HCEC 1CT (cell line): Measurements from ENCODE around the gene ERN1.
"Not testable (repeated sequence)": the region's sequence is repeated elsewhere in the genome, so short reads cannot be mapped to it uniquely, and the experiment has no call there.

Experiments used
- DNase-seq: peaks from one replicate; pipeline ENCODE4 v3.0.0-alpha.2; 2017

The ERN1 gene

DNA sequence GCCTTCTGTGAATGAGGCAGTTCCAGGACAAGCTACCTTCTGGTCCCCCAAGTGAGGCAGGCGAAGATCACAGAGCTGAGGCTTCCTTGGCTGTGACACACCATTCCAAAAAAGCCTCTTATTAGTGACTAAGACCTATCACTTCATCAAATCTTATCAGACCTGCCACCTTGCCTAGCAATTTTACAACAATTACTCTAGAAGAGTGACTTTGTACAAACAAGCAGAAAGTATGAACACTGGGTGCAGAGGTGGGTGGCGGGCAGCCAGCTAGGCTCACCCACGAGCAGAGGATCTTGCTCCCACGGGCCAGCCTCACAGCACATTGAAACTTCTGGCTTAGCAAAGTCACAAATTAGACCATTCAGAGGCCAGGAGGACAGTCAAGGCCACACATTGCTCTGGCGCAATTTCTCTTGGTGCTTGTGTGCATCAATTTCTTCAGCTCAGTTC, 107.3 kb downstream of the ERN1 start:
- DNase-seq, result no peak

DNA sequence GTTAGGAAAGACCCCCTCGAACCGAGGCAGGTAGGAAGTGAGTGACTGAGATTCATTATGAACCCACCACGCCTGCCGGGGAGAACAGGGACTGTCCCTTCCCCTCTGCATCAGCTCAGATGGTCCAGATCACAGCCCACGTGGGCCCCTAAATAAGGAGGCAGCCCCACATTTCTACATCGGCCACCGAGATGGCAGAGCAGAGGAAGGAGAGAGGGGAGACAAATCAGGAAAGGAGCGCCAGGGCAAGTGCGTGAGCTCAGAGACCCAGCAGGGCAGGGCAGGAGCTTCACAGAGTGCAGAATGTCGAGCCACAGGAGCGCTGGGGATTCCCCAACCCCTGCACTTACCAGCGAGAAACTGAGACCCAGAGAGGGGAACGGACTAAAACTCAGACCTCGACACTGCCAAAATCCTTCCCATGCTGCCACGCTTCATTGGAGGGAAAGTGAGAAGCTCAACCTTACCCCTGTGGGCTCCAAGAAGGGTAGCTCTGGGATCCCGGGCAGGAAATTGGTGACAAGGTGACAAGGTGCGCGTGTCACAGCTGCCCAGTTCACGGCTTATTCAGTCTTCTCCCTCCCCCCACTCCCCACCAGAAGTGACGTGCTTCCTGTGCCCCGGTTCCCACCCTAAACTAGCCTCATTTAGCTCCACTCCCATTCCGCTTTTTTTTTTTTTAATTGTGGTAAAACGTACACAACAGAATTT, 109.7 kb downstream of the ERN1 start, which contains the start of gene ICAM2:
ICAM2 (minus strand) TSS at position 578 of the 711 bp plus-strand sequence. CDS start 13,942 bp downstream, outside the sequence.
- DNase-seq, result no peak

DNA sequence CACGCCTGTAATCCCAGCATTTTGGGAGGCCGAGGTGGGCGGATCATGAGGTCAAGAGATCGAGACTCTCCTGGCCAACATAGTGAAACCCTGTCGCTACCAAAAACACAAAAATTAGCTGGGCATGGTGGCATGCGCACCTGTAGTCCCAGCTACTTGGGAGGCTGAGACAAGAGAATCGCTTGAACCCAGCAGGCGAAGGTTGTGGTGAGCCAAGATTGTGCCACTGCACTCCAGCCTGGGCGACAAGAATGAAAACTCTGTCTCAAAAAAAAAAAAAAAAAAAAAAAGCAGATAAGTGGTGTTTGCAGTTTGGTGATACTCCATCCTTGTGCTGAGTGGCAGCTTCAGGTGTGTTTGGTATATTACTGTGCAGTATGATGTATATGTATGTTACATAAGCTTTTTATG, 110.4 kb downstream of the ERN1 start:
- DNase-seq, result not testable (repeated sequence)

DNA sequence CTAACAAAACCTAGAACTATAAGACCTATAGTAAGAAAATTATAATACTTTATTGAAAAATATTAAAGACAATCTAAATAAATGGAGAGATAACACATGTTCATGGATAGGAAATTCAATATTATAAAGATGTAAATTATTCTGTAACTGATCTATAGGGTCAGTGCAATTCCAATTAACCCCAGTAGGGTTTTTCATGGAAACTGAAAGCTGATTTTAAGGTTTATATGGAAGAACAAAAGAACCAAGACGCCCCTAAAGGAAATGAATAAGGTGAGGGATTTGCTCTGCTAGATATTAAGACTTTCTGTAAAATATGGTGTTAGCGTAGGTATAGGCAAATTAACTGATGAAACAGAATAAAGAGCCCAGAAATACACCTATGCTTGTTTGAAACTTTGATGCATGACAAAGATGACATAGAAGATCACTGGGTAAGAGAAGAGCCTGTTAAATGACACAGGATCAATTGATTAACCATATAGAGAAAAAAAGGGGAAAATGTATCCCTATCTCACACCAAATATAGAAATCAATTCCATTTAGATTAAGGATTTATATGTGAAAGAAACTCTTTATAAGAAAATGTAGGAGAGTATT, 112.5 kb downstream of the ERN1 start:
- no peak for DNase-seq

DNA sequence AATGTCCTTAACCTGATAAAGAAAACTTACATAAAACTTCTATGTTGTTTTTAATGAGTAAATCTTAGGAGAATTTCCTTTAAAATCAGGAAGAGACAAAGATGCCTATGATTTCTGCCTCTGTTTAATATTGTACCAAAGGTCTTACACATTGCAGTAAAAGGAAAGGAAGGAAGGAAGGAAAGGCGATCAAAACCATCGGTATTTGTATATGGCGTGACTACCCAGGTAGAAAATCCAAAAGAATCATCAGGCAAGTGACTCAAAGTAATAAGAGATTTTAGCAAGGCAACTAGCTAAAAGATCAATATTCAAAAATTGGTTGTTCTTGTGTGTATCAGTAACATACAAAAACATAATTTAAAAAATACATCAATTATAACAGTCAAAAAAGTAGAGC, 113.0 kb downstream of the ERN1 start:
- DNase-seq, result no peak

DNA sequence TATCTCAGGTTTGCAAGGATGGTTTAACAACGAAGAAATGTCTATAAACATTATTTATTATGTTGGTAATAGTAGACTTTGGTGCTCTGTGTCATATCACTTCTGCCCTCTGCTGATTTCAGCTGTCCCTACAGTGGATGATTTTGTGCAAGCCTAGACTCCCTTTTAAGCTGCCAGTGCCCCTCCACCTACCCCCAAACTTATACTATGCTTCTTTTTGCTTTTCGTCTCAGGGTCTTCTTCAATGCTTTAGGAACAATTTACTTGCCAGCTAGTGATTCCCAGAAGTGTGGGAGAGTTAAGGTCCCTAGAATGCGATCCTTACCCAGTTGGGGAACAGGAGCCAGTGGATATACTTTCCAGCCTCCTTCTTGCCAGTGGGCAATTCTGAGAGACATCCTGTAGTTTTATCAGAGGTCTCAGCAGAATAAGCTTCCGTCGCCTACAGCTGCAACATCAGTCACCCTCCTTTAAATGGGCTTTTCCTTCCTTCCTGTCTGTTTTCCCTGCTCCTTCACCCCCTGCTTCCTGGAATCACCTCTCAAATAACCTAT, 113.6 kb downstream of the ERN1 start:
- DNase-seq, result no peak

DNA sequence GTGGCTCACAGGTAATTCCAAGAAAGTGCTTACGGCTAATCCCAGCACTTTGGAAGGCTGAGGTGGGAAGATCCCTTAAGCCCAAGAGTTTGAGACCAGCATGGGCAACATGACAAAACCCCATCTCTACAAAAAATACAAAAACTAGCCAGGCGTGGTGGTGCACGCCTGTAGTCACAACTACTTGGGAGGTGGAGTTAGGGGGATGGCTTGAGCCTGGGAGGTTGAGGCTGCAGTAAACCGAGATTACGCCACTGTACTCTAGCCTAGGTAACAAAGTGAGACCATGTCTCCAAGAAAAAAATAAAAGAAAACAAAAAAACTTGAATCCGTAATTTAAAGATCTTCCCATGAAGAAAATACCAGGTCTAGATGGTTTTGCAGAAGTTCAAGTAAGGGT, 114.5 kb downstream of the ERN1 start:
- no peak for DNase-seq

DNA sequence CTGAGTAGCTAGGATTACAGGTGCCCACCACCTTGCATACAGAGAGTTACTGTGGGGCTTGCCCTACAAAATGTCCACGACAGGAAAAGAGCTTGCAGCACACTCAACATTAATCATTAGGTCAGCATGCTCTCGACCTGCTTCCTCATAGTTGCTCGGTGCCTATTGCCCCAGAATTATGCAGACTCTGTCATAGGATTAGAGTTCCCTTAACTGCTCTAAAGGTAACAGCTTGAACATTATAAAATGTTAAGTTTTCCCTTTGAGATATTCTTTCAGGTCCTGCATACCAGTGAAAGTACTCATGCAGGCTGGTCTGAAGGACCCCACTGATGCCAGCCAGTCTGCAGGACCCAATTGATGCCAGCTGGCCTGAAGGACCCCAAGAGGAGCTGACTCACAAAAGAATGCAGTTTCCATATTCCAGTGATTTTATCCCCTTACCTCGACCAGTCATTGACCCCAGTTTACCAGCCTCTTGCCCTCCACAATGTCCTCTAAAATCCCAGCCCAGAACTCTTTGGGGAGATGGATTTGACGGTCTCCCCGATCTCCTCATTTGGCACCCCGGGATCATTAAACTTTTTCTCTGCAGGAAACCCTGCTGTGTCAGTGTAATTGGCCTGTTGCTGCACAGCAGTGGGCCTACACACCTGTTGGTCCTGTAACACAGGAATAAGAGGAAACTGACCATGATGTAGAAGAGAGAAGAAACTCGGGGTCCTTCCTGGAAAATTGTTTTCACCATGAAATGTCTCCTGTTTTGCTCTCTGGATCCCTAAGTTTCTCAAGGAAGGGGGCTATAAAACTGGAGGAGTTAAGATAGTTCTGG, 120.2 kb downstream of the ERN1 start:
- DNase-seq, result peak; percentile 70

DNA sequence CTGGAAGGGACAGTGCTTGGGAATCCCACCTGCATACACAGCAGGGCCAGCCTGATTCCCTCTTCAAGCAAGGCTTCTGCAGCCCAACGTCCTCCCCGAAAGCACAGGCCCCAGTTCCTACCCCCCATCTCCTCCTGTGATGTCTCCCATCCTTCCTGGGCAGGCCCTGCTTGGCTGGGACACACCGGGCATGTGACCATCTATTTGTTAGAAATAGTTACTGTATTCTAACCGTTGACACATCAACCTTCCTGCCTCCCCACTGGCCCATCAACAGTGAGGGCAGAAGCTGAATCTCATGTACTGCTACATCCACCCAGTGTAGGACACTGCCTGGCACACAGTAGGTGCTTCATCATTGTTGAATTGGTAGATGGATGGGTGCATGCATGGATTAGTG, 121.1 kb downstream of the ERN1 start:
- no peak for DNase-seq

DNA sequence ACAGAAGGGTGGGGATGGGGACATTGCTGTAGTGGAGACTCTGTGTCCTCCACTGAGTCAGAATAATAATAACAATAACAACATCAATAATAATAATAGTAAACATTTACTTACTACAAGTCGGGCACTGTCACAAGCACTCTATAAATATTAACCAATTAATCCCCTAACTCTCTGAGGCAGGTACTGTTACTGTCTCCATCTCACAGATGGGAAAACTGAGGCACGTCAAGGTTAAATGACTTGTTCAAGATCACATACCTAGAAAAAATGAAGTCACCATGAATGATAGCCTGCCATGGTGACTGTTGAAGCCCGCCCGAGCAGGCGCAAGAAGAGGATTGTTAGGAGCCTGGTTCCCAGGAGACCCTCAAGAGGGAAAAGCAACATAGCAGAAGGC, 121.6 kb downstream of the ERN1 start:
- no peak for DNase-seq

DNA sequence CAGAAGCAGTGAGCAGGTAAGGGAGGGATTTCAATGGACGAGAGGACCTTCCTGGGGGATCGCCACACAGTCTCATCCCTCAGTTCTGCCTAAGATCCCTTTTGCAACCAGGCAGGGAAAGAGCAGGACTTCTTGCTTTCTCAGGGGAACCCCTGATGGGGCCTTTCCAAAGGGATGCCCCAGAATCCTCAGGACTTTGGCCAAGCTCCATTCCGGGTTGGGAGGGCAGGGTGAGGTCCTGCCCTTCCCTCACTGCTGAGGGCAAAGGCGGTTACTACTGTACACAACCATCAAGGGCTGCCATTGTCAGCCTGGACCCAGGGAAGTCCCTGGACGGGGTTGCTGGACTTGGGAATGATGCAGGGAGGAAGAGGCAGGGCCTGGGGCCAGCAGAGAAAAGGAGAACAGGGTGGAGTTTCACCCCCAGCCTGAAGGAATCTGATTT, 122.1 kb downstream of the ERN1 start:
- DNase-seq, result no peak

DNA sequence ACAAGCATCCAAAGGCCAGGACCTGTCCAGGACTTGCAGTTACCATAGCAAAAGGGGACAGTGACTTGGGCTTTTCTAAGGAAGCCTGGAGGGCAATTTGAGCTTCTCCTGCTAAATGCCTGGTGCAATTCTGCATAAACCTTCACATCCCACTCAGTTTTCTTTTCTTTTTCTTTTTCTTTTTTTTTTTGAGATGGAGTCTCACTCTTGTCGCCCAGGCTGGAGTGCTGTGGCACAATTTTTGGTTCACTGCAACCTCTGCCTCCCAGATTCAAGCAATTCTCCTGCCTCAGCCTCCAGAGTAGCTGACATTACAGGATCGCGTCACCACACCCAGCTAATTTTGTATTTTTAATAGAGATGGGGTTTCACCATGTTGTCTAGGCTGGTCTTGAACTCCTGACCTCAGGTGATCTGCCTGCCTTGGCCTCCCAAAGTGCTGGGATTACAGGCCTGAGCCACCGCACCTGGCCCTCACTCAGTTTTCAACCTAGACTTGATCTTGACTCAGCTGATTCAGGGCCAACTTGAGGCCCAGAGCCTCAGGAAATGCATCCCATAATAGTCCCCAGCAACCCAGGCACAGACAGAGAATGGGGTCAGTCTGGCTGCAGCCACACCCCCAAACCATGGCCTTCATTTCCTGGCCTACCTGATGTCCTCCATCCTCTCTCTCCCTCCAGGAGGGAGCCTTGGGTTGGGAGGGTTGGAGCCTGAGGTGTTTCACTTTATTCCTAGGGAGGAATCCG, 122.7 kb downstream of the ERN1 start:
- DNase-seq, result not testable (repeated sequence)

DNA sequence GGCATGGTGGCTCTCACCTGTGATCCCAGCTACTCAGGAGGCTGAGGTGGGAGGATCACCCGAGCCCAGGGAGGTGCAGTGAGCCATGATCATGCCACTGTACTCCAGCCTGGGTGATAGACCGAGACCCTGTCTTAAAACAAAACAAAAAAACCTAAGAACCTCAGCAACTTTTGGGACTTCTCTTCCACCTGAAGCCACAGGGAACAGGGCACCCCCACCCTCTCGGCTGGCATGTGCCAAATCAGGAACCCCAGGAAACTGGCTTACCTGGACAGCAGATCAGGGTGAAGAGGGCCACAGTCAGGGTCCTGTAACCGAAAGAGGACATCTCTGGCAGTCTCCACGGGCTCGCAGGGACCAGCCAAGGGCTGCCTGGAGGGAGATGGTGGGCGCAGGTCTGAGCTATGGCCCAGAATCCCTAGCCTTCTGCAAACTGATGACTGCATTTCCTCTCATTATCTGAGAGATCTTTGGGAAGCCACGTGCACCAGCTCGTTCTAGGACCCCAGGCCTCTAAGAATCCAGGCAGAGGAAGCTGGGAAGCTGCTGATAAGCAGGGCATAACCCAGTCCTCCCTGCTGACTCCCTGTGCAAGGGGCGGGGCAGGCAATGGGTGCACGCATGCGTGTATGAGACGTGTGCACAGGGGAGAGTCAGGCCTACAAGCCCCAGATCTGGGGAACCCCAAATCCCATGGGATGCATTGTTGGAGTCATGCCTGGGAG, 123.4 kb downstream of the ERN1 start:
- no peak for DNase-seq

DNA sequence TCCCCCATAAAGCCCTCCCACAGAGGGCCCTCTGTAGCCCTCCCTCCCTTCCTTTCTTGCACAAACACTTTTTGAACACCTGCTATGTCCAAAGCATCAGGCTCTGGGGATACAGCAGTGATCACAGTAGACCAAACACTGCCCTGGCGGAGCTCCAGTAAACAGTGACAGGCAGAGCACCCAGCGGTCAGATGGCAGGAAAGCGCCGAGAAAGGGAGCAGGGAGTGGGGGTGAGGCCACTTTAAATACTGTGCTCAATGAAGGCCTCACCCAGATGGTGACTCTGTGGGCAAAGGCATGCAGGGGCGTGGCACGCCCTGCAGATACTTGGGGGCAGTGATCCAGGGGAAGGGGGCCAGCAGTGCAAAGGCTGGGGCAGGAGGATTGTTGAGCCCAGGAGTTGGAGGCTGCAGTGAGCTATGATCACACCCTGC, 124.2 kb downstream of the ERN1 start:
- no peak for DNase-seq

DNA sequence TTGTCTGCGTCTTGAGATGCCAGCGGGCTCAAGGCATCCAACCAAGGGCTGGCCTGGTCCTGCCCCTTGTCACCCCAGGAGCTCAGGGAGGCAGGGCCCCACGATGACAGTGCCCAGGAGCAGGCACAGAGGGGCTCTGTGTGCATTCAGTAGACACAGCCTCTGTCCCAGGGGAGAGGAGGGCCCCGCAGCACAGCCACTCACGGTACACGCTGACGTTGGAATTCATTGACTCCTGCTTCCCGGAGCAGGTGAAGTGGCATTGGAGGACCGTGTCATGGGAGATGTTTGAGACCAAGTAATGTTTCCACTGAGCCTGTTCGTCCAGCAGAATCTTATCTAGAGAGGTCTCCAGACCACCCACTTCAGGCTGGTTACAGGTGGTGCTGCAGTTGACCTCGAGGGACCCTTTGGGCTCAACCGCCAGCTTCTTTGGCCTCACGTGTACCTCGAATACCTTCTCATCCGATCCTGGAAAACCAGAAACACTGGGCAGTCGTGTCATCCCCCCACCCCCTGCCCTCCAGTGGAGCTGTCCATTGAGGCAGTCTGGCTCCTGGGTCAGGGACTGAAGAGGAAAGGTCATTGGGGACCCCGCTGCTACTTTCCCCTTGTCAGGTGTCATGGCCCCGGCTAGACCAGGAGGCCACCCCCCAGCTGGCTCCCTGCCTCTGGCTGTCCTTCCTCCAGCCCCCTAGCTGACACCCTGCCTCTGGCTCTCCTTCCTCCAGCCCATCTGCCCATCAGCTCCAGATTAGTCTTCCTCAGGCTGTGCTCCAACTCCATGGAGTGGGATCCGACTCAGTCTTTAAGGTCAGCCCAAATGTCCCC, 124.8 kb downstream of the ERN1 start:
- DNase-seq, result no peak

DNA sequence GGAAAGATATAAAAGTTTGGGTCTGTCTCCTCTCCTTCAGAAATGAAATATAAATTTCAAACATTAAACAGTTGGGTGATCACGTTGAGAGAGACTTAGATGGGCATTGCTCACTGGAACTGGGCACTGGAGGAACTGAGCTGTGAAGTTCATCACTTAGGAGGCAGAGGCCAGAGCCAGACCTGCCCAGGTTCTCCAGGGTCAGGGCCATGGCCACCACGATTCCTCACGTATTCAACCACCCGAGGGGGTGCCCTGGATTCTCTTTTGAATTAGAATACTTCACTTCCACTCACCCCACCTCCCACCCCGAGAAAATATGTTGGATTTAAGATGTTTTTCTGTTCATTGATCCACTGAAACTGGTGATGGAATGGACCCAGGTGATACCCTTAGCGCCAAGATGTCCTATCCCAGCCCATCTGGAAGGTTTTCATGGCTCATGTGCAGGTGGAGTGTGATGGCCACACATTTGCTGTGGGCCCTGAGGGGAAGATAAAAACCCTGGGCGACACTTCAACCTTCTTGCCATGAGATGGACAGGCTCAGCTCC, 125.7 kb downstream of the ERN1 start:
- no peak for DNase-seq

DNA sequence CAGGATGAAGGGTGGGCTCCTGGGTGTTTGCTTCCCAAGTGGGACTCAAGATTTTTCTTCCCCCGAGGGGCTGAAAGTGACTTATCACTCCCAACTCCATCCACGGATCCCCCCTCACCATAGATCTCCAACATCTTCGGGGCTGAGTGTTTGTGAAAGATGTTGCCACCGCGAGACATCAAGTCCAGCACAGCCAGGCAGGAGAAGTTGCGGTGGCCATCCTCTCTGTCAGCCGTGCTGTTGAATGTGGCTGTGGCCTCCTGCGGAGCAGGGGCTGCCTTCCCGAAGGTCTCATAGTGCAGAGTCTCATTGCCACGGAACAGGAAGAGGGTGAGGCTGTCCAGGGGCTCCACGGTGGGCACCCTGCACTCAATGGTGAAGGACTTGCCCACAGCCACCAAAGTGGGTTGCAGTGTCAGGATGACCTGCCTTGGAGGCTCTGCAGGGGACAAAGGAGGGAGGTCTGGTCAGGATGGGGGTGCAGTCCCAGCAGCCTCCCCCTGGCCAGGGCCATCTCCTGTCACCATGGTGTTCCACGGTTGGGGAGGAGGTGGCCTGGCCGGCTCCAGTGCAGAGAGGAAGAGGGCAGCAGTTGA, 126.3 kb downstream of the ERN1 start:
- no peak for DNase-seq

DNA sequence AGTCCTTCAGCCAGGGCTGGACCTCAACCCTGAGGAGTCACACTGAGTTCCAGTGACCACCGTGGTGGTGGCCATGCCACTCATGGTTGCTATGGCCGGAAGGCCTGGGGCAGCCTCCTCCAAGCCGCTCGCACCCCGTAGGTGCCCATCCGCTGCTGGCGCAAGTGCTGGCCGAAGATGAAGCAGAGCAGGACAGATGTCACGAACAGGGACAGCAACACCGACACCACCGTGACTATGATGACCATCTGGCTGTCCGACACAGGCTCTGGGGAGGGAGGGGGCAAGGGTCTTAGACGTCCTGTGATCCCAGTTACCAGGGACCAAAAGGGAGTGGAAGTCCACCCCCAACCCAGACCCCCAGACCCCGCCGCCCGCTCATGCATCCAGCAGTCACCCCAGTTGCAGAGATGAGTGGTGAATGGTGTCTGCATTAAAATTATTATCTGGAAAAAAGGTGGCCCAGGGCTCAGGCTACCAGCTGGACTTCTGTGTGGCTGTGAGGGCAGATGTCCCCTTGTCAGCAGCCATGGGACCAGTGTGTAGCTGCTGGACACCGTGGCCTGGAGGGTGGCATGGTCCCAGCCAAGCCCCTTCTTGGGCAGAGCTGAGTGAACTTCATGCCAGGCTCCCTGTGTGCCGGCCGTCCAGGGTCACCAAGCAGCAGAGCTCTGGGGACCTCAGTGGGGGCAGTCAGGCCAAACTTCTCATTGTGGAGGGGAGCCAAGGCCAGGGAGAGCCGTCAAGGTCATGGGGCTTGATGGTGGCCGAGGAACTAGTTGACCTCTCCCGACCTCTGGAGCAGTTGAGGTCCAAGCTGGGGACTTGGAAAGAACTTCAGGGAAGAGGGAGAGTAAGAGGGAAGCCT, 127.1 kb downstream of the ERN1 start:
- no peak for DNase-seq
